HFF-Myc (cell line): Measurements from ENCODE around the gene ZNF700.
"Not testable (repeated sequence)": the region's sequence is repeated elsewhere in the genome, so short reads cannot be mapped to it uniquely, and the experiment has no call there.

Source experiments
- DNase-seq: peaks from one replicate; pipeline ENCODE4 v3.0.0-alpha.2; 2011; ENCODE audit warnings: low read depth; ENCODE audit errors: extremely low read depth
- H3K4me3 ChIP-seq: replicated peaks from 2 replicates; pipeline ENCODE4 v1.5.1; 2011; ENCODE audit warnings: low read depth, mild to moderate bottlenecking, control low read depth, low read length
- TF ChIP-seq, protein P1 (sequence below): IDR thresholded peaks from 2 replicates; pipeline ENCODE4 v1.5.1; 2012; ENCODE audit warnings: mild to moderate bottlenecking, low read depth, low read length, control low read depth; ENCODE audit errors: missing control alignments

ZNF700 gene

GRCh38 chr19:11989112-11989456 lies 64.2 kb downstream of the ZNF700 start:
- TF ChIP-seq, protein P1, sequence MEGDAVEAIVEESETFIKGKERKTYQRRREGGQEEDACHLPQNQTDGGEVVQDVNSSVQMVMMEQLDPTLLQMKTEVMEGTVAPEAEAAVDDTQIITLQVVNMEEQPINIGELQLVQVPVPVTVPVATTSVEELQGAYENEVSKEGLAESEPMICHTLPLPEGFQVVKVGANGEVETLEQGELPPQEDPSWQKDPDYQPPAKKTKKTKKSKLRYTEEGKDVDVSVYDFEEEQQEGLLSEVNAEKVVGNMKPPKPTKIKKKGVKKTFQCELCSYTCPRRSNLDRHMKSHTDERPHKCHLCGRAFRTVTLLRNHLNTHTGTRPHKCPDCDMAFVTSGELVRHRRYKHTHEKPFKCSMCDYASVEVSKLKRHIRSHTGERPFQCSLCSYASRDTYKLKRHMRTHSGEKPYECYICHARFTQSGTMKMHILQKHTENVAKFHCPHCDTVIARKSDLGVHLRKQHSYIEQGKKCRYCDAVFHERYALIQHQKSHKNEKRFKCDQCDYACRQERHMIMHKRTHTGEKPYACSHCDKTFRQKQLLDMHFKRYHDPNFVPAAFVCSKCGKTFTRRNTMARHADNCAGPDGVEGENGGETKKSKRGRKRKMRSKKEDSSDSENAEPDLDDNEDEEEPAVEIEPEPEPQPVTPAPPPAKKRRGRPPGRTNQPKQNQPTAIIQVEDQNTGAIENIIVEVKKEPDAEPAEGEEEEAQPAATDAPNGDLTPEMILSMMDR = no peak
- H3K4me3 ChIP-seq = peak overlapping the region; percentile 89
- DNase-seq = no peak

GRCh38 chr19:11991921-11992320 lies 67.0 kb downstream of the ZNF700 start:
- DNase-seq, H3K4me3 ChIP-seq: not testable (repeated sequence)

- TF ChIP-seq, protein P1 = no peak
- H3K4me3 ChIP-seq = no peak overlapping the region
- DNase-seq = no peak
These were observed 70.3 kb downstream of the ZNF700 start for GRCh38 chr19:11995174-11995573.
